ENCODE data around the gene GZMB.
A peak's percentile ranks its signal among the peaks of the same experiment; 100 is the strongest.
"Not testable (repeated sequence)": the region's sequence is repeated elsewhere in the genome, so short reads cannot be mapped to it uniquely, and the experiment has no call there.

The GZMB gene, protein sequence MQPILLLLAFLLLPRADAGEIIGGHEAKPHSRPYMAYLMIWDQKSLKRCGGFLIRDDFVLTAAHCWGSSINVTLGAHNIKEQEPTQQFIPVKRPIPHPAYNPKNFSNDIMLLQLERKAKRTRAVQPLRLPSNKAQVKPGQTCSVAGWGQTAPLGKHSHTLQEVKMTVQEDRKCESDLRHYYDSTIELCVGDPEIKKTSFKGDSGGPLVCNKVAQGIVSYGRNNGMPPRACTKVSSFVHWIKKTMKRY

GRCh38 chr14:24634158-24634557, at the start of gene GZMB:
TSS of gene GZMB (minus strand) at chr14:24634190. CDS start at chr14:24634160, 30 bp downstream.
- peak; percentile 79 for DNase-seq

DNA sequence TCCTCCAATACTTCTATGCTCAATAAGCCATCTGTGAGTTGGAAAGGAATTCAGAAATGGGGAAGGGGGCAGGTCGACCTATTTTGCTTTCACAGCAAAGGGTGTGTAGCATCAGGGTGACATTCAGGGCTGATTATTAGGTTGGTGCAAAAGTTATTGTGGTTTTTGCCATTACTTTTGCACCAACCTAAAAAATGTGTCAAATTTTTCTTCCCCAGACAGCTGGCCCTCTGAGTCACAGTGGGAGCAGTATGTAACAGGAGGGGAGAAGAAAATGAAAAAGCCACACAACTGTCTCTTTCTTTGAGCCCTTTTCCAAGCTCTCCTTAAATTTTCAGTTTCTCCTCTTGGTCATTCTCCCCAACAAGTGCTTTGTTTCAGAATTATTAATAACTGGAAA, 47.1 kb upstream of the GZMB start:
- no peak for DNase-seq

DNA sequence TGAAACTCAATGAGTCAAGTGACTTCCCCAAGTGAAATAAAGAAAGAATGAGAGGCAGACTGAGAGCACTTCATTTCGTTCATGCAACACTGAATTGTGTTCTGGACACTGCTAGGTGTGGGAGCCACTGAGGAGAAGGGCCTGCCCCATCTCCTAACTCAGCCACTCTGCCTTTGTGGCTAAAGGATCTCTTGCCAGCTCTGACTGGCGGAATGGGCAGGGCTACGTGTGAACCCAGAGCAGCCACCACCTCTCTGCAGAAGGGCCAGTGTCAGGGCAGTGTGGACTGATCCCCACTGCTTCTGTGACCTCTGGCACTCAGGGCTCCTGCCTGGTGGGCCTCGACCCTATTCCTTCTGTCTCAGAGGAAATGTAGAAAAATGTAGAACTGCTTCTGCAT, 46.5 kb upstream of the GZMB start:
- DNase-seq = no peak

- DNase-seq = no peak
Observed at GRCh38 chr14:24679248-24679961, 45.4 kb upstream of the GZMB start.

DNA sequence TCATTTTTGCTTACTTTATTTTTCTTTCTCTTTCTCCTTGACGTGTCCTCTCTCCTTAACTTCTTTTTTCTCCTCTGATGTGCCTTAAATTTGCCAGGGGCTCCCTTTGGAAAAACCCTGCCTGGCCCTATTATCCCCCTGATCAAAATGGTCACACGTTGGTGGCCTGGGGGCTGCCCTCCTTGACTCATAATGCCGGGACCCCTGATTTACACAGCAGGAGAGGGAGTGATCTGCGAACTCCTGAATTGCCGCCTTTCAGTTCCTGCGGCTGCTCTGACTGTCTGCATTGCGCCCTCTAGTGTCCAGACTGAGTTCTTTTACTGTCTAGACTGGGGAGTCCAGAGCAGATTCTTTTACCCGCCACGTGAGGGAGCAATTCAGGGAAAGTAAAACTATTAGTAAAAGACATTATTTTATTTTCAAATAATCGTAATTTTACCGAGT, 44.8 kb upstream of the GZMB start:
- peak; percentile 93 for DNase-seq

DNA sequence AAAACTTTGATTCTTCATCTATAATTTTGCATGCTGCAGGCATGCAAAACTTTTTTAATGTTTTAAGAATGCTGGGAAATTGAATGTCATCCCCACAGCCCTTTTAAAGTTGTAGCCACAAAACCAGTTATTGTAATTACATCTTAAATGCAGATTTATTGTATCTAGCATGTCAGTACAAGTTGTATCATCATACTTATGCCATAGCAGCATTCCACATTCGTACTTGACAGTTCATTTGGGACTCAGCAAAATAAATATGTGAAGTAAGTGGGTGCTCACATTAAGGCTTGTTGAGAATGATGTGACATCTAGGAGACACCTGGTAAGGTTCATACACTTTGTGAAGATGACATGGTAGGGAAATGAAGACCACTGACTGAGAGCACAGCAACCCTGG, 44.0 kb upstream of the GZMB start:
- no peak for DNase-seq

DNA sequence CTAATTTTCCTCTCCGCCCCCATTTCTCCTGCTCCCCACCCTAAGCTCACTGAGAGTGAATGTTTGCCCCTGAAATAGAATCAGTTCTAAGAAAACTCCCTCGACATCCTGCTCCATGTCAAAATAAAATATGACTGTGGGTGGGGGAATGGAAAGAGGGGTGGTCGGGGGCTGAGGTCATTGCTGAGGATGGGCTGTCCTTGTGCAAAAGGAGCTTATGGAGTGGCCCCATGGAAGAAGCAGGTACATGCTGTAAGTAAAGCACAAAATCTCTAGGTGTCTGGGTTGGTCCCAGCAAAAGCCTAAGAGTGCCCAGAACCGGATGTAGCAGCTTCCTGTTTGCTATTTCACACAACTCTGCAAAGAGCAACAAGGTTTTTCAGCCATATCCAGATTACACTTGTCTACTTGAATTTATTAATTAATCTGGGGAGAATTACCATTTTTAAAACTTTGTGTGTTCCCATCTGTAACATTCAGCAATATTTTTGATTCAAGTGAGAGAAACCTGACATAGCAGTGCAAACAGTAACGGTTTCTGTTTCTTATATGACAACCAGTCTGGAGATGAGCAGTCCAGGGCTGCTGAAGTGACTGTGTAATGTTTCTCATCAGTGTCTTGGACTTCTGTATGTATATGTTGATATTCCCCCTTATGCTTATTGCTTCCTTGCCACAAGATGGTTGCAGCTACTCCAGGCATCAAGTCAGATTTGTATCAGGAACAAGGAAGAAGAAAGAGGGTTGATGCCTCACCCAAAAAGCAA, 40.4 kb upstream of the GZMB start:
- peak; percentile 73 for DNase-seq

DNA sequence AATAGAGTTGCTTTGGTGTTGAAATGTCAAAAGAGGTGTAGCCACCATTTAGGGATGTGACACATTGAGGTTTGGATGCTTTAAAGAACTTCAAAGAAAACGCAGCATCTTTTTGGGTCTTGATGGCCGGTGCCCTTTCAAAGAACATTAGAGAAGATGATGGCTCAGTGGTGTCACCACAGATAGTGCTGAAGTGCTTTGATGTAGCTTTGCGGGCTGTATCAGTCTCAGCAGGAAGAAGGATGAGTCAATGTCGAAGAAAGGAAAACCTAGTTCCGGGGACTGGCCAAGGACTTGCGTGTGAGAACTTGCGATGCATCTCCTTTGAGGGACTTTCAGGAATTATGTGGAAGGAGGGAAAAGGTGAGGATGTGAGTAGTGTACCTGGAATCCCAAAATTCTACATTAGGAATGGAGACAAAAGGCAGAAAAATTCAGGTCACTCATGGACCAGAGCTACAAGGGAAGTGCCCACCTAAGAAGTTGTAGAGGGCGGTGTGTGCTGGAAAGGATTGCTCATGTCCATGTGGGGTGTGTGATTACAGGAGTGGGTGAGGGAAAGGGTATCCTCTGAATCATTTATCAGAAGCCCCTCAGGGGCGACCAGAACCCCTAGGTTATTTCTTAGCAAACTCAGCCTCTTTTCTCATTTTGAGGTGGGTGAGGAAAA, 39.7 kb upstream of the GZMB start:
- peak; percentile 90 for DNase-seq

DNA sequence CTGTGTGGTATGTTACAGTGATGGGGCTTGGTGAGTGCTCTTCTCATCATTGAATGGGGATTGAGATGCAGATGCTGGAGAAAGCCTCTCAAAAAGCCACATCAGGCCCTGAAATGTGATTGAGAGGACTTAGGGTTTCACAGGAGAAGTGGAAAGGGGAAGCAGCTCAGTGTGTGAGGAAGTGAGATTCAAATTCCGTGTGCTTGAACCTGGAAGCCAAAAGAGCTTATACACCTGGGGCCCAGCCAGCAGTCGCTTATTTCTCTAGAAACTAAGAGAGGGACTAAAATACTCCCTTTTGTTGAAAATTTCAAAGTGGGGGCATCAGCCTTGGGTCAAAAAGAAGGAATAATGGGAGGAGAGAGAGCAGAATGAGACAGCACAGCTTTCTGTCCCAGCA, 39.1 kb upstream of the GZMB start:
- DNase-seq = no peak

GRCh38 chr14:24670594-24670993, 36.6 kb upstream of the GZMB start:
- peak; percentile 60 for DNase-seq

DNA sequence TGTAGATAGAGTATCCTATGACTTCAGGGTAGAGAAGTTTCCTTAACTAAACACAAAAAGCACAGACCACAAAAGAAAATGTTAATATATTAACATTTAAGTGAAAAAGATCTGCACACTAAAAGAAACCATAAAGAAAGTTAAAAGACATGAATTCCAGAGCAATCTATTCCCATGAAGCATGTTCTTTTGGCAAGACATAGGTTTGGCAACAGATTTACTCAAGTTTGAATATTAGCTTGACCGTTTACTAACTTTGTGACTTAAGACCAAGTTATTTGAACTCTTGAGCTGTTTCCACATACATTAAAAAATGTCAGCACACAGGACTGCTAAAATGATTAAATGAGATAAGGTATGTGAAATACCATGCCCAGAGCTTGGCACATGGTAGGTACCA, 35.7 kb upstream of the GZMB start:
- no peak for DNase-seq

GRCh38 chr14:24665440-24665991, 31.5 kb upstream of the GZMB start:
- peak; percentile 86 for DNase-seq

DNA sequence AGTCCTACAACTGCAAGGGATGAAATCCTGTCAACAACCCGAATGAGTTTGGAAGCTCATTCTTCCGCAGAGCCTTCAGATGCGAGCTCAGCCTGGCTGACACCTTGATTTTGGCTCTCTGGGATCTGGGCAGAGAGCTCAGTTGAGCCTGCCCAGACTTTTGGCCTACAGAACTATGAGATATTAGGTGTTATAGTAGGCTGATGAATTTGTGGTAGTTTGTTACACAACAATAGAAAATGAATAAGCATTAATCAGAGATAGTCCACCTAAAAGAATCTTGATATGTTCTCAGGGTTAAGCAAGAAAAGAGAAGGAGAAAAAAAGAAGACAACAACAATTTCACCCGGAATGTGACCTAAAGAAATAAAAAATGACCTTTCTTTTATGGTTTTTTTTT, 30.4 kb upstream of the GZMB start:
- DNase-seq = no peak

- DNase-seq = no peak
Observed at GRCh38 chr14:24662753-24663152, 28.8 kb upstream of the GZMB start.

DNA sequence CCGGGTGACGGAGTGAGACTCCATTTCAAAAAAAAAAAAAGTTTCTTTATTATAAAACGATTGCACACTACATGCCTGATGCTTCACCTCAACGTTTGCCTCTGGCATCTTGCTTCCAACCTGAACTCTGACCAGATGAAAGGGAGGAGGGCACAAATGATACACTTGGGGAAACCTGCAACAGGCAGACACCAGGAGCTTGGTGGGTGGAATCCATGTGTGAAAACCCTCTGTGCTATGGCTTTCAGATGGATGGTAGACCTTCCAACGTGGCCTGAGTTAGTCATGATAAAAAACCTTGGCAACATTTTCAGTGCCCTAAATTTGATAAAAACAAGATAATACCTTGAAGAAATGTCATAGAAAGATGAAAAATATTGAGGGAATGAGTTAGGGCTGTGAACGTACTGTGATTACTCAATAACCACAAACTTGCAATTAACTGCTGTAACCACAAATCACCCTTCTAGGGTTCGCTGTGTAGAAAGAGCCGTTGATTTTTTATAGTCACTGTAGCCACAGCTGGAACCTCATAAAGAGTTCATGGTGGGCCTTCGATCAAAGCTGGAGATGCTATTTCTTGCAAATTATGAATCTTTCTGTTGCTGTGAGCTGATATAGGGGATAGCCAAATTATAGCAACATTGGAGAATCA, 26.1 kb upstream of the GZMB start:
- peak; percentile 61 for DNase-seq

DNA sequence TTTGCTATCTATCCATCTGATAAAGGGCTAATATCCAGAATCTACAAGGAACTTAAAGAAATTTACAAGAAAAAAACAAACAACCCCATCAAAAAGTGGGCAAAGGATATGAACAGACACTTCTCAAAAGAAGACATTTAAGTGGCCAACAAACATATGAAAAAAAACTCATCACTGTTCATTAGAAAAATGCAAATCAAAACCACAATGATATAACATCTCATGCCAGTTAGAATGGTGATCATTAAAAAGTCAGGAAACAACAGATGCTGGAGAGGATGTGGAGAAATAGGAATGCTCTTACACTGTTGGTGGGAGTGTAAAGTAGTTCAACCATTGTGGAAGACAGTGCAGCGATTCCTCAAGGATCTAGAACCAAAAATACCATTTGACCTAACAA, 14.4 kb upstream of the GZMB start:
- not testable (repeated sequence) for DNase-seq

DNA sequence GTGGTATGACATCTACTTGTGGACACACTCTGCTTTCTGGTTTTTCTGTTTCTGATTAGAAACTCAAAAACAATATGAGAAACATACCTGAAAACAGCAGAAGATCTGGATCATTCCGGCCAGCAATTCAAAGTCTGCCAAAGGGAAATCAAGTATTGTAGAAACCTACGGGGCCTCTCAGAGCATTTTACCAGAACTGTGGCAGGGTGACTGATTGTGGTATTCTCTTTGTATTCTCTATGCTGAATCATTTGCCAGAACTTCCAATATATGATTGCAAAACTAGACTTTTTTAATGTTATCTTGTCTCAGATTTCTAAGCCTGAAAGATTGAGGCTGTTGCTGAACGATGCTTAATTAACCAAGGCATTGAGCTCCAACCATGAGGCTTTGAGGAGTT, 5.9 kb upstream of the GZMB start:
- no peak for DNase-seq

GRCh38 chr14:24639270-24639669, 5.3 kb upstream of the GZMB start:
- no peak for DNase-seq

DNA sequence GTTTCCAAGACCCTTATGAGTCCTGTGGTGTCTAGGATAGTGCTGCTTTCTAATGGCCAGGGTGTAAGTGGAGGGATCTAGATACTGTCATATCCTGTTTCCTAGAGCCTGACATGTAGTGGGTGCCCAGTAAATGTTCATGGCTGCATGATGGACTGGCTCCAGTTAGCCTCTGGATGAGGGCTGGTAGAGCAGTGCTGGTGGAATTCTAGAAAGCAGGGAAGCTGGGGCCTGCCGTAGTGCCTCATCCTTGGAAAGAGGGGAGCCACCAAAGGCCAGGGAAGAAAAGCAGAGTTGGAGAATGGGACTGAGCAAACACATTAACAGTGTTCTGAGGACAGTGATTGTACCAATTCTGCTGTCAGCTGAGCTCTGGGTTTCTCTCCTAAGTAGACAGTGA, 637 bp downstream of the GZMB start:
- no peak for DNase-seq

- no peak for DNase-seq
Observed at GRCh38 chr14:24632761-24633160, 1.2 kb downstream of the GZMB start.

DNA sequence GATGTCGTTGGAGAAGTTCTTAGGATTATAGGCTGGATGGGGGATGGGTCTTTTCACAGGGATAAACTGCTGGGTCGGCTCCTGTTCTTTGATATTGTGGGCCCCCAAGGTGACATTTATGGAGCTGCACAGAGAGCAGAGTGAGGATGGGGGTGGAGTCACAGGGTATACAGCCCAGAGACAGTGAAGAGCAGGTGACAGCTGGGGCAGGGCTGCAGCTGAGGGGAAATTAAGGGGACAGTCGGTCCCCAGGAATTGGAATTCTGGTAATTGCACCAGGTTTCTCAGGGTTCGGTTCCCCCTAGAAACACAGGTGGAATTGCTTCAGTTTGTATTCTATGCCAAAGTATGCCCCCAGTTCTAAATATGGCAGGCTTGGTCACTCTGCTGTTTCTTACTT, 1.7 kb downstream of the GZMB start:
- no peak for DNase-seq

- no peak for DNase-seq
Observed at GRCh38 chr14:24631749-24632335, 2.1 kb downstream of the GZMB start.
